ENCODE results near the gene AGPAT4.
"Not testable (repeated sequence)": the region's sequence is repeated elsewhere in the genome, so short reads cannot be mapped to it uniquely, and the experiment has no call there.

Gene AGPAT4

GRCh38 chr6:161227004-161227960 lies 46.6 kb downstream of the AGPAT4 start:
- no peak for DNase-seq (ENCODE audit: low read depth)

GRCh38 chr6:161226009-161226964 lies 47.6 kb downstream of the AGPAT4 start:
- DNase-seq (ENCODE audit: low read depth), result no peak

- no peak for DNase-seq (ENCODE audit: low read depth)
Observed at GRCh38 chr6:161225681-161226008, 48.2 kb downstream of the AGPAT4 start.

- DNase-seq (ENCODE audit: low read depth), result not testable (repeated sequence)
Observed at GRCh38 chr6:161224951-161225680, 48.7 kb downstream of the AGPAT4 start.

DNA sequence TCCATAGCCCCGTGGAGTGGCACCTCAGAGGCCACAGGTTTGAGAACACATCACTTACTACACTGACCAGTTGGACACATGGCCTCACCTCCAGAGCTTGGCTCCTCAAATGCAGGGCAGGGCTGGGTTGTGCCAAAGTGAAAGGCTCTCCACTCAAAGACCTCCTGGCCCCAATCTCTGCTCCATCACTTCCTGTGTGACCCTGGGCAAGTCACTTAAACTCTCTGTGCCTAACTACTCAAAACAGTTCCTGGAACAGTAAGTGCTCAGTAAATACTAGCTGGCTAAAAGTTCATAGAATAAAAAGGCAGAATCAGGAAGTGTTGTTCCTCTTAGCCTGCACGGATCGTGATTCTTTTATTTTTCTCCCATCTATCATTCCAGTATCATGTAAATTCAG lies 50.2 kb downstream of the AGPAT4 start:
- no peak for DNase-seq (ENCODE audit: low read depth)

DNA sequence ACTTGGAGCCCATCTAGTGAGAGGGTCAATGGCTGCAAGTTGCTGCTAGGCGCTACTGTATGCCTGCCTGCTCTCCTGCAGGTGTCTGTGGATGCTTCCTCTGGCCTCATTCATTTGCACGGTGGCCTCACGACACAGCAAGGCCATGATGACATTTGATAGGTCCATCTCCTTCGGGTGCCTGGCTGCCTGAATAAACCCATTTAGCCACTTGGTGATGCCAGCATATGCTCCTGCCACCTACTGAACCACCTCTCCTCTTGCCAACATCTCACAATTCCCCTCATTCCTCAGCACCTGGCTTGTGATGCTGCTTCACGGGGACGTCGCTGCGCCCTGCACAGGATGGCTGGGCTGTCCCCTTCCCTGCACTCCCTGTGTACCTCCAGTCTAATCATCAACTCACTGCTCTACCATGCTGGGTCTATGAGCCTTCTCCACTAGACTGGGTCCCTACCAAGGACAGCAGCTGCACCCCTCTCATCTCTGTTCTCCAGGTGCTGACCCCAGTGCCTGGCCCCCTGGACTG lies 51.1 kb downstream of the AGPAT4 start:
- no peak for DNase-seq (ENCODE audit: low read depth)

DNA sequence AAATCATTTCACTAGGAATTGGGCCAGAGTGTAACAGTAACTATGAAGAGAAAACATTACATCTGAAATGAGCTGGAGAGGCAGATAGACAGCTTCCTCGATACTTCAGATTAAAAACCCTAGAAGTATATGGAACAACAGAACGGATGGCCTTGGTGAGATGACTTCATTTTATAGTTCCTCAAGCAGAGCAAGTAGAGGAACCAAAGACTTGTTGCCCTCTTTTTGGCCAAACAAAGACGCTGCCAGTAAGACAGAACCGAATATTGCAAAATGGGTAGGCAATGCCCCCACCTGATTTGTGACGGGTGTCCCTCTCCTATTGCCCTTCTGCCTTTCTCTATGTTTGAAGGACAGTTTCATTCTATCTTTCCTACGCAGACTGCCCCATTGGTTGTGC lies 53.5 kb downstream of the AGPAT4 start:
- DNase-seq (ENCODE audit: low read depth), result no peak

- no peak for DNase-seq (ENCODE audit: low read depth)
Observed at GRCh38 chr6:161219680-161220079, 54.2 kb downstream of the AGPAT4 start.

GRCh38 chr6:161218222-161218621 lies 55.6 kb downstream of the AGPAT4 start:
- no peak for DNase-seq (ENCODE audit: low read depth)

DNA sequence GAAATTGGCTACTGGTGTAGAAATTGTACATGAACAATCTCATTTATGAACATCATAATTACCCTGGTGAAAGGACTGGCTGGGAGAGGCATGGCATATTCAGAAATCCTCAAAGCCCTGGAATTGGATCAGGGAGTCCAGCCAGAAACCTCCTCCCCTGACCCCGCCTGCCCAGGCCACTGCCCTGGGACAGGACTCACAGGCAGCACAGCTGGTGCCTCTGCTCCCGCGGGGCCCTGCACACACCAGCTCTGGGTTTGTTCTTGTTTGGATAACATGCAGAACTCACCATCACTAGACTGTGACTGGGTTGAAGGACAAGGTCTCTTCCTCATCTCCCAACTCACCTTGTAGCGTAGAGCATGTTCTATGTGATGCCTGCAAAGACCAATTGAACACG lies 56.2 kb downstream of the AGPAT4 start:
- no peak for DNase-seq (ENCODE audit: low read depth)

GRCh38 chr6:161216616-161217205 lies 57.1 kb downstream of the AGPAT4 start:
- no peak for DNase-seq (ENCODE audit: low read depth)

GRCh38 chr6:161215876-161216615 lies 57.8 kb downstream of the AGPAT4 start:
- DNase-seq (ENCODE audit: low read depth), result no peak

DNA sequence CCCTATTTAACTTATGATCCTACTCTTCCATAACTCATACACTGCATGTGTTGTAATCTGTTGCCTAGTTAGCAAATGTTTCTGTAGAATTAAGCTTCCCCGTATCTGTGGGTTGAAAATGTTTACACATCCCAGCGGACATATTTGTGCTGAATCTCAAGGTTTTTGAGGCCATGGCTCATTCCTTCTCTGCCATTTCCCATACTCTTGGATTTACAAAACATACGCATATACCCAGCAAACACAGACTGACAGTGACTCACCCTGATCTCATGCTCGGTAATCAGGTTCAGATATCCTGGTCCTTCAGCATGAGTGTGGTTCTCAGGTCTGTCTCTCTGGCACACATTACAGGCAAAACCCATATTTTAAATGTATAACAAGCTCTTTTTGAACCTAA lies 58.7 kb downstream of the AGPAT4 start:
- DNase-seq (ENCODE audit: low read depth), result no peak

DNA sequence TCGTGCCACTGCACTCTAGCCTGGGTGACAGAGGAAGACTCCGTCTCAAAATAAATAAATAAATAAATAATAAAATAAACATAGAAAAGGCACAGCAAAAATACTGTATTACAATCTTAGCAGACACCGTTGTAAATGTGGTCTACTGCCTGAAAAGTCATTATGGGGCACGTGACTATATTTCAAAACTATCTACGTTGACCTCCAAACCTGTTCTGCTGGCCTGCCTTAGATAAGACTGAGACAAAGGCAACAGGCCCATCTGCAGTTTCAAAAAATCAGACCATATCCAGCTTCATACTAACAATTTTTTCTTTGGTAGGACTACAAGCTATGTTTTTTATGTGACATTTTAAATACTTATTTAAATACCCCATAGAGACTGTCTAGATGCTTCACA lies 59.1 kb downstream of the AGPAT4 start:
- DNase-seq (ENCODE audit: low read depth), result no peak

- no peak for DNase-seq (ENCODE audit: low read depth)
Observed at GRCh38 chr6:161212902-161213301, 61.0 kb downstream of the AGPAT4 start.

- no peak for DNase-seq (ENCODE audit: low read depth)
Observed at GRCh38 chr6:161211380-161212035, 62.4 kb downstream of the AGPAT4 start.

DNA sequence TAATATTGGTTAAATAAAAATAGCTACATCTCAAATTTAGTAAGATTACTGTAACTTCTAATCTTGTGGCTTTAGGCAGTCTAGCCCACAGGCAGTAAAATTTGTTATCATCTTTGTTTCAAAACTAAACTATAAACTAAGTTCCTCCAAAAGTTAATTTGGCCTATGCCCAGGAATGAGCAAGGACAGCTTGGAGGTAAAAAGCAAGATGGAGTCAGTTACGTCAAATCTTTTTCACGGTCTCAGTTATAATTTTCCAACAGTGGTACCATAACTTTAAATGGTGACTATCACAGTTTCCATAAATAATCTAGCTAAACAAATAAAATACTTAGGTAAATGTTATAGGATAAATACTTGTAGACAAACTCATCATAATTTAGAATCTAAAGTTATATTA lies 63.0 kb downstream of the AGPAT4 start:
- no peak for DNase-seq (ENCODE audit: low read depth)

- DNase-seq (ENCODE audit: low read depth), result no peak
Observed at GRCh38 chr6:161207200-161207599, 66.7 kb downstream of the AGPAT4 start.

- no peak for DNase-seq (ENCODE audit: low read depth)
Observed at GRCh38 chr6:161204866-161205557, 68.8 kb downstream of the AGPAT4 start.
